PC-3 (cell line): ENCODE measurements around the gene CSMD2.

Experiments
- EZH2 ChIP-seq: fragments of 300-600 bp; sonication (generic); IDR thresholded peaks from one replicate; pipeline ENCODE4 v1.6.1; 2017; ENCODE audit warnings: antibody characterized with exemption, mild to moderate bottlenecking, low read length; ENCODE audit not compliant: unreplicated experiment
- EZH2phosphoT487 ChIP-seq: fragments of 300-600 bp; sonication (generic); IDR thresholded peaks from 2 replicates; pipeline ENCODE4 v1.6.1; 2018; ENCODE audit warnings: mild to moderate bottlenecking, antibody characterized with exemption, low read length, borderline replicate concordance
- TF ChIP-seq, protein P1 (sequence below): fragments of 300-600 bp; sonication (generic); conservative IDR thresholded peaks from 2 replicates; pipeline ENCODE4 v1.5.1; 2017; ENCODE audit warnings: antibody characterized with exemption, low read depth, mild to moderate bottlenecking, low read length

DNA sequence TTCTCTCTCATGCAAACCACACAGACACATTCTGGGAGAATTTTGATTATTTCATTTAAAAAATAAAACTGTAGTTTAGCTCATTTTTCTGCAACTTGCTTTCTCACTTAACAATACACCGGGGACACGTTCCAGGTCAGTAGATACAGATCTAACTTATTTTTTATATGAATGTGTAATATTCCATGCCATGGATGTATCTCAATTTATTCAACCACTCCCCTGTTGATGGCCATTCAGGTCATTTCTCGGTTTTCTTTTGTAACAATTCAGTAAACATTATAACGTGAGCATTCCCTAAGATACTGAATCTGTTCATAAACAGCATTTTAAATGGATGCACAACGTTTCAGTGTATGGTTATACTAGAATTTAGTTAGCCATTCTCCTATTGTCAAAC lies 64.7 kb downstream of the CSMD2 start:
- TF ChIP-seq, protein P1, sequence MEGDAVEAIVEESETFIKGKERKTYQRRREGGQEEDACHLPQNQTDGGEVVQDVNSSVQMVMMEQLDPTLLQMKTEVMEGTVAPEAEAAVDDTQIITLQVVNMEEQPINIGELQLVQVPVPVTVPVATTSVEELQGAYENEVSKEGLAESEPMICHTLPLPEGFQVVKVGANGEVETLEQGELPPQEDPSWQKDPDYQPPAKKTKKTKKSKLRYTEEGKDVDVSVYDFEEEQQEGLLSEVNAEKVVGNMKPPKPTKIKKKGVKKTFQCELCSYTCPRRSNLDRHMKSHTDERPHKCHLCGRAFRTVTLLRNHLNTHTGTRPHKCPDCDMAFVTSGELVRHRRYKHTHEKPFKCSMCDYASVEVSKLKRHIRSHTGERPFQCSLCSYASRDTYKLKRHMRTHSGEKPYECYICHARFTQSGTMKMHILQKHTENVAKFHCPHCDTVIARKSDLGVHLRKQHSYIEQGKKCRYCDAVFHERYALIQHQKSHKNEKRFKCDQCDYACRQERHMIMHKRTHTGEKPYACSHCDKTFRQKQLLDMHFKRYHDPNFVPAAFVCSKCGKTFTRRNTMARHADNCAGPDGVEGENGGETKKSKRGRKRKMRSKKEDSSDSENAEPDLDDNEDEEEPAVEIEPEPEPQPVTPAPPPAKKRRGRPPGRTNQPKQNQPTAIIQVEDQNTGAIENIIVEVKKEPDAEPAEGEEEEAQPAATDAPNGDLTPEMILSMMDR = no peak
- TF ChIP-seq EZH2 (no peak), EZH2phosphoT487 (no peak)
